Astrocyte of the spinal cord (primary cell): Measurements from ENCODE around the gene NOLC1.

Source experiments
- DNase-seq: peaks from one replicate; pipeline ENCODE4 v3.0.0; 2011; ENCODE audit warnings: low read depth, low spot score
- H3K4me3 ChIP-seq: 2 replicates; pipeline ENCODE4 v1.5.1; 2011; ENCODE audit warnings: low read depth, mild to moderate bottlenecking, low read length, moderate library complexity
- in situ Hi-C: cut with HindIII; loops from 2 replicates; pipeline ENCODE4 v1.10.0; 2017; ENCODE audit warnings: low sequenced_read_pairs
- TF ChIP-seq, protein P1 (sequence below): IDR thresholded peaks from 2 replicates; pipeline ENCODE4 v1.5.1; 2012; ENCODE audit warnings: low read depth, mild to moderate bottlenecking, low read length, inconsistent platforms

The NOLC1 gene

GRCh38 chr10:102157224-102157623 is 5.0 kb downstream of the NOLC1 start:
- TF ChIP-seq, protein P1, sequence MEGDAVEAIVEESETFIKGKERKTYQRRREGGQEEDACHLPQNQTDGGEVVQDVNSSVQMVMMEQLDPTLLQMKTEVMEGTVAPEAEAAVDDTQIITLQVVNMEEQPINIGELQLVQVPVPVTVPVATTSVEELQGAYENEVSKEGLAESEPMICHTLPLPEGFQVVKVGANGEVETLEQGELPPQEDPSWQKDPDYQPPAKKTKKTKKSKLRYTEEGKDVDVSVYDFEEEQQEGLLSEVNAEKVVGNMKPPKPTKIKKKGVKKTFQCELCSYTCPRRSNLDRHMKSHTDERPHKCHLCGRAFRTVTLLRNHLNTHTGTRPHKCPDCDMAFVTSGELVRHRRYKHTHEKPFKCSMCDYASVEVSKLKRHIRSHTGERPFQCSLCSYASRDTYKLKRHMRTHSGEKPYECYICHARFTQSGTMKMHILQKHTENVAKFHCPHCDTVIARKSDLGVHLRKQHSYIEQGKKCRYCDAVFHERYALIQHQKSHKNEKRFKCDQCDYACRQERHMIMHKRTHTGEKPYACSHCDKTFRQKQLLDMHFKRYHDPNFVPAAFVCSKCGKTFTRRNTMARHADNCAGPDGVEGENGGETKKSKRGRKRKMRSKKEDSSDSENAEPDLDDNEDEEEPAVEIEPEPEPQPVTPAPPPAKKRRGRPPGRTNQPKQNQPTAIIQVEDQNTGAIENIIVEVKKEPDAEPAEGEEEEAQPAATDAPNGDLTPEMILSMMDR = no peak
- H3K4me3 ChIP-seq = no peak overlapping the region
- DNase-seq = no peak
- in situ Hi-C loops = no loop called here

DNA sequence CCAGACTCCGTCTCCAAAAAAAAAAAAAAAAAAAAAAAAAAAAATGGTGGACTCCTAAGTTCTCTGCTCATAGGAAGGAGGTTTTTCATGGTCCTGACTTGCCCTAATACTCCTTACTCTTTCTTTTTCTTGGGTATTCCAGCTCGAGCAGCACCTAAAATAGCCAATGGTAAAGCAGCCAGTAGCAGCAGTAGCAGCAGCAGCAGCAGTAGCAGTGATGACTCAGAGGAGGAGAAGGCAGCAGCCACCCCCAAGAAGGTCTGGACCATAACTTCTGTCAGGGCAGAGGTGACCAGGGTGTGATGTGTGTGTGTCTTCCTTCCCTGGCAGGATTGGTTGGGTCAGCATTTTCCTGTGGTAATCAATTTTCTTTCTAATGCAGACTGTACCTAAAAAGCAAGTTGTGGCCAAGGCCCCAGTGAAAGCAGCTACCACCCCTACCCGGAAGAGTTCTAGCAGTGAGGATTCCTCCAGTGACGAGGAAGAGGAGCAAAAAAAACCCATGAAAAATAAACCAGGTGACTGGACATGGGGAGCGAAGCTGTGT is 6.9 kb downstream of the NOLC1 start:
- H3K4me3 ChIP-seq = no peak overlapping the region
- no peak for DNase-seq
- TF ChIP-seq, protein P1 = no peak
- in situ Hi-C loops = no loop called here

DNA sequence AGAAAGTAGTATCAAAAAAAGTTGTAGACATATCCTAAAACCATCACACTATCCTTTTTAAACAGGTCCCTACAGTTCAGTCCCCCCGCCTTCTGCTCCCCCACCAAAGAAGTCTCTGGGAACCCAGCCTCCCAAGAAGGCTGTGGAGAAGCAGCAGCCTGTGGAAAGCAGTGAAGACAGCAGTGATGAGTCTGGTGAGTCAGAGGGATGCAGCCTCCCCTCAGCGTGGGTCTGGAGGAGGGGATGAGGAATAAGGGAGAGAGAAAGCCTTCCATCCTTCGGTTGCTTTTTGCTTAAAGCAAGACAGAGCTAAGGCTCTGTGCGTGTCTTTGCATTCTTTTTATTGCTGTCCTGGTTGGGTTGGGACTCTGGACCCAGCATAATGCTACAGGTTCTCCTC is 7.6 kb downstream of the NOLC1 start:
- in situ Hi-C loops = no loop called here
- DNase-seq = no peak
- TF ChIP-seq, protein P1 = no peak
- no peak overlapping the region for H3K4me3 ChIP-seq

DNA sequence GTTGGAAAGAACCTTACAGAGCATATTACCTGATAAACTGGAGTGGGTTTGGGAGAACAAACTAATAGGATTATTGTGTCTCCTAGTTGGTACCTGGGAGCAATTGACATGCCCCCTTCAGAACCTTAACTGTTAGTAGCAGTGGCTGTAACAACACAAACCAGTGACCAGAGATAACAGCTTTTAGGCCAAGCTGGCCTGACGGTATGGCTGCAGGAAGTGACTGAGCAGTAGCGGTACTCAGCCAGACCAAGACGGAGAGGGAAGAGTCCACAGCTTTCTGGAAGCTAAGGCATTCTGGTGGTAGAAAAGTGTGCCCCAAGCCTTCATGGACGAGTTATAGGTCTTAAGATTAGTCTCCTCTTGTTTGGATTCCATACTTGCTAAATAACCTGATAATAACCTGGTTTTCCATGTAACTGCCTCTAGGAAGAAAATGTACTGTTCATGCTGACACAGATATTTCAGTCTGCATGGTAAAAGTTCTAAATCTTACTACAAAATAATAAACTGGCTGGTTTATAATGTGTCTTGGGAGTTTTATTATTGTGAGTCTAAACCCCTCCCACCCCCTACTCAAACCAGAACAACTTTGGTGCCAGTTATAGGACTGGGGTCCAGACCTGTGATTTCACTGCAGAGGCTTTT is 11.3 kb downstream of the NOLC1 start:
- H3K4me3 ChIP-seq = no peak overlapping the region
- TF ChIP-seq, protein P1 = no peak
- in situ Hi-C loops = no loop called here
- DNase-seq = no peak

- DNase-seq = no peak
- no peak overlapping the region for H3K4me3 ChIP-seq
- TF ChIP-seq, protein P1 = no peak
- in situ Hi-C loops = no loop called here
Observed at GRCh38 chr10:102167861-102168260, 15.7 kb downstream of the NOLC1 start.

DNA sequence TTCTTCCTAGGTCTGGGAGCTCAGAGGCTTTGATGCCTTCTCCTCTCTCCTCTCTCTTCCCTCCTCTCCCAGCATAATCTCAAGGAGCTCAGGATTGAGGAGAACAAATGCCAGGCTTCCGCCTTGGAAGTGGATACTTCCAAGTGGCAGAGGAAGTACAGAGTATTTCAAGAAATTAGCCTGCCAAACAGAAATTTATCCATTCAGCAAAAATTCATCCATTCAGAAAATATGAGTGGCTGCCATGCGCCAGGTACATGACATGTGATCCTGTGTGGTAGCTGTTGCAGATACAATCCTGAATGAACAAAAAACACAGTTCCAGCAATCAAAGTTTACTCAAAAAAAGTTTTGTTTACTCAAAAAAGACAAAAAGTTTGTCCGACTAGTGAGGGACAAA is 18.4 kb downstream of the NOLC1 start:
- no peak overlapping the region for H3K4me3 ChIP-seq
- in situ Hi-C loops = no loop called here
- TF ChIP-seq, protein P1 = no peak
- DNase-seq = no peak
